H1 (cell line): ENCODE data around the gene ZNF24. TPM values are rescaled to one million over a fixed set of nuclear protein-coding genes. Genes with fewer than 3 reads are reported as not detected.
A peak's percentile ranks its signal among the peaks of the same experiment; 100 is the strongest.

ENCODE experiments used
- polyA plus RNA-seq, 7 experiments: library from polyadenylated mRNA; depleted of rRNA in 3 of 7; stranded (reverse) in 5 of 7; unstranded in 2 of 7; fragments of >200 nt in 5 of 7; fragments of 200-250 nt in 2 of 7; gene quantifications; 1 replicate in 5 of 7; 2 replicates in 1 of 7; 4 replicates in 1 of 7; pipeline versions ENCODE4 v1.2.1 to v1.2.3, GENCODE V29; 2011 to 2013; ENCODE audit warnings: missing spikeins in 2 of 7, mixed read lengths in 2 of 7
- total RNA-seq: library from RNA; stranded (reverse); fragmentation: NEBNext Ultra II Directional; extraction: Animal tissue kit (Norgen Biotek cat#: 25700); gene quantifications from 2 replicates; pipeline ENCODE4 v1.2.1, GENCODE V29; 2021
- TF ChIP-seq, protein P1 (sequence below): fragments of 300-600 bp; sonication (generic); IDR thresholded peaks from 2 replicates; pipeline ENCODE4 v1.7.1; 2012; ENCODE audit warnings: low read length, moderate library complexity, mild to moderate bottlenecking, inconsistent platforms; ENCODE audit not compliant: insufficient replicate concordance

Gene ZNF24
- total and polyA plus RNA-seq, 2 of the 8 experiments (the other 6 are each of a cell fraction or from before 2014, with no cell fraction given): 12.5 to 56.9 TPM

DNA sequence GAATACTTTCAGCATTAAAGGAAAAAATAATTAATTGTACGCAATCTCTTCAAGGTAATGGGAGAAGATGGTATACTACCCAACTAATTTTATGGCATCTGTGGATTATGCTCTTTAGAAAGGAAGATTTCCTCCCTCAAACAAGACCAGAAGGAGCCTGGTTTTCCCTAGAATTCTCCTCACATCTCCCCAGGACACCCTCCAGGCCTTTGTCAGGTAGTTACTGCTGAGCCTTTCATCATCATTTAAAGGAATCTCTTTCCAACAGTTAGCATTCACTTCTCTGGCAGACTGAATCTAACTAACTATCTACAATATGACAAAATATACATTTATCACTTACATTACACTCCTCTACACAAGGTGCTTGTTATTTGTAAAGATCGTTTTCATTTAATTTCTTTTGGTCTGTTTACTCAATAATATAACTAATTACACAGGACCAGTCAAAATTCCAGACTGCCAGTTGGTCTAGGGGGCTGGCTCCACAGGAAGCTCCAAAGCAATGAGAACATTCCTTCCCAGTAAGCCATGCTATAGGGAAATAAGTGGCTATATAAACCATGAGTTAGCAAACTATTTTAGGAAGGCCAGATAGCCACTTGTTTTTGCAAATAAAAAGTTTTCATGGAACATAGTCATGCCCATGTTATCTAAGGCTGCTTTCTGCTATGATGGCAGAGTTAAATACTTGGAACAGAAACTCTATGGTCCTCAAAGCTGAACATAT is 19.1 kb downstream of the ZNF24 start (continued):
- TF ChIP-seq, protein P1, sequence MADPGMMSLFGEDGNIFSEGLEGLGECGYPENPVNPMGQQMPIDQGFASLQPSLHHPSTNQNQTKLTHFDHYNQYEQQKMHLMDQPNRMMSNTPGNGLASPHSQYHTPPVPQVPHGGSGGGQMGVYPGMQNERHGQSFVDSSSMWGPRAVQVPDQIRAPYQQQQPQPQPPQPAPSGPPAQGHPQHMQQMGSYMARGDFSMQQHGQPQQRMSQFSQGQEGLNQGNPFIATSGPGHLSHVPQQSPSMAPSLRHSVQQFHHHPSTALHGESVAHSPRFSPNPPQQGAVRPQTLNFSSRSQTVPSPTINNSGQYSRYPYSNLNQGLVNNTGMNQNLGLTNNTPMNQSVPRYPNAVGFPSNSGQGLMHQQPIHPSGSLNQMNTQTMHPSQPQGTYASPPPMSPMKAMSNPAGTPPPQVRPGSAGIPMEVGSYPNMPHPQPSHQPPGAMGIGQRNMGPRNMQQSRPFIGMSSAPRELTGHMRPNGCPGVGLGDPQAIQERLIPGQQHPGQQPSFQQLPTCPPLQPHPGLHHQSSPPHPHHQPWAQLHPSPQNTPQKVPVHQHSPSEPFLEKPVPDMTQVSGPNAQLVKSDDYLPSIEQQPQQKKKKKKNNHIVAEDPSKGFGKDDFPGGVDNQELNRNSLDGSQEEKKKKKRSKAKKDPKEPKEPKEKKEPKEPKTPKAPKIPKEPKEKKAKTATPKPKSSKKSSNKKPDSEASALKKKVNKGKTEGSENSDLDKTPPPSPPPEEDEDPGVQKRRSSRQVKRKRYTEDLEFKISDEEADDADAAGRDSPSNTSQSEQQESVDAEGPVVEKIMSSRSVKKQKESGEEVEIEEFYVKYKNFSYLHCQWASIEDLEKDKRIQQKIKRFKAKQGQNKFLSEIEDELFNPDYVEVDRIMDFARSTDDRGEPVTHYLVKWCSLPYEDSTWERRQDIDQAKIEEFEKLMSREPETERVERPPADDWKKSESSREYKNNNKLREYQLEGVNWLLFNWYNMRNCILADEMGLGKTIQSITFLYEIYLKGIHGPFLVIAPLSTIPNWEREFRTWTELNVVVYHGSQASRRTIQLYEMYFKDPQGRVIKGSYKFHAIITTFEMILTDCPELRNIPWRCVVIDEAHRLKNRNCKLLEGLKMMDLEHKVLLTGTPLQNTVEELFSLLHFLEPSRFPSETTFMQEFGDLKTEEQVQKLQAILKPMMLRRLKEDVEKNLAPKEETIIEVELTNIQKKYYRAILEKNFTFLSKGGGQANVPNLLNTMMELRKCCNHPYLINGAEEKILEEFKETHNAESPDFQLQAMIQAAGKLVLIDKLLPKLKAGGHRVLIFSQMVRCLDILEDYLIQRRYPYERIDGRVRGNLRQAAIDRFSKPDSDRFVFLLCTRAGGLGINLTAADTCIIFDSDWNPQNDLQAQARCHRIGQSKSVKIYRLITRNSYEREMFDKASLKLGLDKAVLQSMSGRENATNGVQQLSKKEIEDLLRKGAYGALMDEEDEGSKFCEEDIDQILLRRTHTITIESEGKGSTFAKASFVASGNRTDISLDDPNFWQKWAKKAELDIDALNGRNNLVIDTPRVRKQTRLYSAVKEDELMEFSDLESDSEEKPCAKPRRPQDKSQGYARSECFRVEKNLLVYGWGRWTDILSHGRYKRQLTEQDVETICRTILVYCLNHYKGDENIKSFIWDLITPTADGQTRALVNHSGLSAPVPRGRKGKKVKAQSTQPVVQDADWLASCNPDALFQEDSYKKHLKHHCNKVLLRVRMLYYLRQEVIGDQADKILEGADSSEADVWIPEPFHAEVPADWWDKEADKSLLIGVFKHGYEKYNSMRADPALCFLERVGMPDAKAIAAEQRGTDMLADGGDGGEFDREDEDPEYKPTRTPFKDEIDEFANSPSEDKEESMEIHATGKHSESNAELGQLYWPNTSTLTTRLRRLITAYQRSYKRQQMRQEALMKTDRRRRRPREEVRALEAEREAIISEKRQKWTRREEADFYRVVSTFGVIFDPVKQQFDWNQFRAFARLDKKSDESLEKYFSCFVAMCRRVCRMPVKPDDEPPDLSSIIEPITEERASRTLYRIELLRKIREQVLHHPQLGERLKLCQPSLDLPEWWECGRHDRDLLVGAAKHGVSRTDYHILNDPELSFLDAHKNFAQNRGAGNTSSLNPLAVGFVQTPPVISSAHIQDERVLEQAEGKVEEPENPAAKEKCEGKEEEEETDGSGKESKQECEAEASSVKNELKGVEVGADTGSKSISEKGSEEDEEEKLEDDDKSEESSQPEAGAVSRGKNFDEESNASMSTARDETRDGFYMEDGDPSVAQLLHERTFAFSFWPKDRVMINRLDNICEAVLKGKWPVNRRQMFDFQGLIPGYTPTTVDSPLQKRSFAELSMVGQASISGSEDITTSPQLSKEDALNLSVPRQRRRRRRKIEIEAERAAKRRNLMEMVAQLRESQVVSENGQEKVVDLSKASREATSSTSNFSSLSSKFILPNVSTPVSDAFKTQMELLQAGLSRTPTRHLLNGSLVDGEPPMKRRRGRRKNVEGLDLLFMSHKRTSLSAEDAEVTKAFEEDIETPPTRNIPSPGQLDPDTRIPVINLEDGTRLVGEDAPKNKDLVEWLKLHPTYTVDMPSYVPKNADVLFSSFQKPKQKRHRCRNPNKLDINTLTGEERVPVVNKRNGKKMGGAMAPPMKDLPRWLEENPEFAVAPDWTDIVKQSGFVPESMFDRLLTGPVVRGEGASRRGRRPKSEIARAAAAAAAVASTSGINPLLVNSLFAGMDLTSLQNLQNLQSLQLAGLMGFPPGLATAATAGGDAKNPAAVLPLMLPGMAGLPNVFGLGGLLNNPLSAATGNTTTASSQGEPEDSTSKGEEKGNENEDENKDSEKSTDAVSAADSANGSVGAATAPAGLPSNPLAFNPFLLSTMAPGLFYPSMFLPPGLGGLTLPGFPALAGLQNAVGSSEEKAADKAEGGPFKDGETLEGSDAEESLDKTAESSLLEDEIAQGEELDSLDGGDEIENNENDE: peak; percentile 57
